22Rv1 (cell line): Measurements from ENCODE around the gene ABCE1.

ENCODE experiments used
- CTCF ChIP-seq: fragments of 450-650 bp; IDR thresholded peaks from 2 replicates; pipeline ENCODE4 v1.5.1; 2017; ENCODE audit warnings: mild to moderate bottlenecking
- ZFX ChIP-seq: fragments of 450-650 bp; IDR thresholded peaks from 2 replicates; pipeline ENCODE4 v1.6.1; 2017; ENCODE audit warnings: antibody characterized with exemption, borderline replicate concordance

DNA sequence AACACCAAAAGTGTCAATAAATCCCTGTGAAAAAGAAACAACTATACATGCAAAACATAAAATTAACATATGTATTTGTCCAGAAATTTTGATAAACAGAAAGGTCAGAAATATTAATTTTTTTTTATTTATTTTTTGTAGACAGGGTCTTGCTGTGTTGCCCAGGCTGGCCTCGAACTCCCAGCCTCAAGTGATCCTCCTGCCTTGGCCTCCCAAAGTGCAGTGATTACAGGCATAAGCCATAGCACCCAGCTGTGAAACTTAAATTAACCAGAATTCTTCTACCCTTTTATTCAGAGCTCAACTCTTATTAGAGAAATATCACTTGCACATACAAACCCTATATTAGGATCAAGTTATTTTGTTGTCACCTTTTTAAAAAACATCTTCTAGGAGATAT is 16.4 kb upstream of the ABCE1 start:
- TF ChIP-seq CTCF, result no peak
- no peak for TF ChIP-seq ZFX
